ENCODE results near the gene USP15. TPM values are rescaled to one million over a fixed set of nuclear protein-coding genes. Genes with fewer than 3 reads are reported as not detected.

USP15 gene
- total and polyA plus RNA-seq, 12 donors = 26.7 to 76.0 (median 61.9) TPM

DNA sequence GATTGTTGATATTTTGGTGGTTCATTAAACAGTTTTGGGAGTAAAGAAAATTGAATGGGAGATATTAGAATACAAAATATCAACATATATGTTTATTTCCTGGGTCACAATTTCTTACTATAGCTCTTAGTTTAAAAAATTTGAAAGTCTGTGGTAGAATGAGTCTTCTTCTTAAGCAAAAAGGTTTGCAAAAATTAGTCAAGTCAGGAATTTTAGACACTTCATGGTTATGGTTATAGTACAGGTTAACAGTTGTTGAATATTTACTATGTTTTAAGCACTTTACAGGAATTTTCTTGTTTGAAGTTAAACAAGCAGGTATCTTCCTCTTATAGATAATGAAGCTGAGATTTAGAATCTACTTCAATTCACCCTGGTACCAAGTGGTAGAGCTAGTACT, 56.8 kb downstream of the USP15 start:
- H3K27ac ChIP-seq = no peak overlapping the region
- H3K4me1 ChIP-seq = peaks cover 0 to 11% (median 5%) of the 10 kb centered on the region in 9 donors
- H3K4me3 ChIP-seq = no peak overlapping the region
- H3K9me3 ChIP-seq = peaks cover 0 to 8% (median 0%) of the 10 kb centered on the region in 11 donors
- H3K27me3 ChIP-seq = no peaks in the 10 kb centered on the region
- no peak for TF ChIP-seq CTCF (IDR thresholded peaks at IDR 0.05)
- H3K36me3 ChIP-seq = peaks cover 0 to 52% (median 11%) of the 10 kb centered on the region in 9 donors
- intact Hi-C loops (cut with DNase I) = no loop called here
- ATAC-seq (no peak), DNase-seq (no peak)

DNA sequence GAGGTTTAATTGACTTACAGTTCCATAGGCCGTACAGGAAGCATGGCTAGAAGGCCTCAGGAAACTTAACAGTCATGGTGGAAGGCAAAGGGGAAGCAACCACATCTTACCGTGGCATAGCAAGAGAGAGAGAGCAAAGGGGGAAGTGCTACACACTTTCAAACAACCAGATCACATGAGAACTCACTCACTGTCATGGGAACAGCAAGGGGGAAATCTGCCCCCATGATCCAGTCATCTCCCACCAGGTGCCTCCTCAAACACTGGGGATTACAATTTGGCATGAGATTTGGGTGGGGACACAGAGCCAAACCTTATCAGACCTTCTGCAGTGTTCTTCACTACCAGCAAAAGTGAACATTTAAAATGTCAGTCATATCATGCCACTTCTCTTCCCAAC, 58.9 kb downstream of the USP15 start:
- intact Hi-C loops (cut with DNase I) = no loop called here
- H3K27ac ChIP-seq = no peak overlapping the region
- H3K27me3 ChIP-seq = no peaks in the 10 kb centered on the region
- ATAC-seq (no peak), DNase-seq (no peak)
- peaks cover 0 to 8% (median 0%) of the 10 kb centered on the region in 11 donors for H3K9me3 ChIP-seq
- peaks cover 0 to 9% (median 0%) of the 10 kb centered on the region in 9 donors for H3K4me1 ChIP-seq
- TF ChIP-seq CTCF (IDR thresholded peaks at IDR 0.05) = no peak
- peaks cover 0 to 73% (median 17%) of the 10 kb centered on the region in 9 donors for H3K36me3 ChIP-seq
- WGBS, 2 donors = 89 to 91% methylated on average over 2 of the region's 2 CpGs
- no peak overlapping the region for H3K4me3 ChIP-seq

GRCh38 chr12:62320054-62320453, 59.9 kb downstream of the USP15 start:
- WGBS, 2 donors = 94 to 96% methylated on average over 3 of the region's 3 CpGs
- no peak for ATAC-seq
- no peak for DNase-seq
- intact Hi-C loops (cut with DNase I) = no loop called here
- Histone ChIP-seq H3K4me1 (peaks cover 0 to 9% (median 0%) of the 10 kb centered on the region in 9 donors), H3K27me3 (no peaks in the 10 kb centered on the region), H3K27ac (no peak overlapping the region), H3K36me3 (peaks cover 0 to 75% (median 17%) of the 10 kb centered on the region in 9 donors), H3K4me3 (no peak overlapping the region), H3K9me3 (peaks cover 0 to 8% (median 0%) of the 10 kb centered on the region in 11 donors)
- no peak for TF ChIP-seq CTCF (IDR thresholded peaks at IDR 0.05)

DNA sequence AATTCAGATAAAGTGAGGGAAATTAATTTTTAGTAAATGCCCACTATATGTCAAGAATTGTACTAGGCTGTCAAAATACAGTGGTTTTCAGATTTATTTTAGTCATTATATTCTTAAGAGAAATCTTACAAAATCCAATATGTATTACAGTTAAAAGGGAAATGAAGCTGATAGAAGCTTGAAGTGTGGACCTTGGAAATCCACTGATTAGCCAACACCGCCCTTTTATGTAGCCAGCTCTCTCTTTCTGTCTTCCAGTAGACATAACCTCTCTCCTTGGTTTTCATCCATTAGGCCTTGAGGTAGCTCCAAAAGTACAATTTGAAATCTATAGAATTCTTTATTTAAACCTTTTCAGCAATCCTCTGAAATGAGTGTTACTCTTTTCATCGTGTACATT, 63.2 kb downstream of the USP15 start:
- ATAC-seq (no peak), DNase-seq (no peak)
- intact Hi-C loops (cut with DNase I) = no loop called here
- Histone ChIP-seq H3K4me1 (peaks cover 0 to 16% (median 0%) of the 10 kb centered on the region in 9 donors), H3K27me3 (no peaks in the 10 kb centered on the region), H3K27ac (no peak overlapping the region), H3K9me3 (peaks cover 0 to 7% (median 0%) of the 10 kb centered on the region in 11 donors), H3K36me3 (peaks cover 0 to 85% (median 17%) of the 10 kb centered on the region in 9 donors), H3K4me3 (no peak overlapping the region)
- no peak for TF ChIP-seq CTCF (IDR thresholded peaks at IDR 0.05)
- WGBS, 2 donors = 93 to 98% methylated on average over 2 of the region's 2 CpGs
